Neutrophil (primary cell): ENCODE results near the gene TPSG1.

Source experiments
- H3K27ac ChIP-seq: fragments of 200-600 bp; sonication (generic); 2 replicates; pipeline ENCODE4 v1.5.1; 2016; ENCODE audit warnings: mild to moderate bottlenecking, moderate library complexity
- H3K27me3 ChIP-seq: fragments of 200-600 bp; sonication (generic); 2 replicates; pipeline ENCODE4 v1.6.0; 2016; ENCODE audit warnings: mild to moderate bottlenecking
- H3K36me3 ChIP-seq: fragments of 200-600 bp; sonication (generic); 2 replicates; pipeline ENCODE4 v1.5.1; 2017
- H3K4me1 ChIP-seq, 2 experiments: fragments of 200-600 bp in 1 of 2; sonication (generic) in 1 of 2; 1 replicate in 1 of 2; 2 replicates in 1 of 2; pipeline versions ENCODE4 v1.5.1 to v1.6.1; 2013 to 2016; ENCODE audit warnings: low read depth in 1 of 2, low read length in 1 of 2, mild to moderate bottlenecking in 1 of 2, moderate library complexity in 1 of 2; ENCODE audit not compliant: control insufficient read depth in 1 of 2, insufficient read depth in 1 of 2
- H3K4me3 ChIP-seq, 2 experiments: fragments of 200-600 bp in 1 of 2; sonication (generic) in 1 of 2; 1 replicate in 1 of 2; 2 replicates in 1 of 2; pipeline ENCODE4 v1.5.1; 2013 to 2016; ENCODE audit warnings: low read depth in 1 of 2, low read length in 1 of 2, mild to moderate bottlenecking in 1 of 2, moderate library complexity in 1 of 2
- H3K9me3 ChIP-seq: fragments of 200-600 bp; sonication (generic); 2 replicates; pipeline ENCODE4 v1.5.1; 2016
- CTCF ChIP-seq: fragments of 200-600 bp; sonication (generic); IDR thresholded peaks from 2 replicates; pipeline ENCODE4 v1.5.1; 2016; ENCODE audit warnings: antibody characterized with exemption

Gene TPSG1

GRCh38 chr16:1175566-1176279 lies 49.3 kb downstream of the TPSG1 start:
- no peak overlapping the region for H3K4me3 ChIP-seq
- H3K9me3 ChIP-seq: no peaks in the 10 kb centered on the region
- no peaks in the 10 kb centered on the region for H3K27me3 ChIP-seq
- TF ChIP-seq CTCF: no peak
- no peaks in the 10 kb centered on the region for H3K4me1 ChIP-seq
- H3K36me3 ChIP-seq: no peaks in the 10 kb centered on the region
- H3K27ac ChIP-seq: no peak overlapping the region

DNA sequence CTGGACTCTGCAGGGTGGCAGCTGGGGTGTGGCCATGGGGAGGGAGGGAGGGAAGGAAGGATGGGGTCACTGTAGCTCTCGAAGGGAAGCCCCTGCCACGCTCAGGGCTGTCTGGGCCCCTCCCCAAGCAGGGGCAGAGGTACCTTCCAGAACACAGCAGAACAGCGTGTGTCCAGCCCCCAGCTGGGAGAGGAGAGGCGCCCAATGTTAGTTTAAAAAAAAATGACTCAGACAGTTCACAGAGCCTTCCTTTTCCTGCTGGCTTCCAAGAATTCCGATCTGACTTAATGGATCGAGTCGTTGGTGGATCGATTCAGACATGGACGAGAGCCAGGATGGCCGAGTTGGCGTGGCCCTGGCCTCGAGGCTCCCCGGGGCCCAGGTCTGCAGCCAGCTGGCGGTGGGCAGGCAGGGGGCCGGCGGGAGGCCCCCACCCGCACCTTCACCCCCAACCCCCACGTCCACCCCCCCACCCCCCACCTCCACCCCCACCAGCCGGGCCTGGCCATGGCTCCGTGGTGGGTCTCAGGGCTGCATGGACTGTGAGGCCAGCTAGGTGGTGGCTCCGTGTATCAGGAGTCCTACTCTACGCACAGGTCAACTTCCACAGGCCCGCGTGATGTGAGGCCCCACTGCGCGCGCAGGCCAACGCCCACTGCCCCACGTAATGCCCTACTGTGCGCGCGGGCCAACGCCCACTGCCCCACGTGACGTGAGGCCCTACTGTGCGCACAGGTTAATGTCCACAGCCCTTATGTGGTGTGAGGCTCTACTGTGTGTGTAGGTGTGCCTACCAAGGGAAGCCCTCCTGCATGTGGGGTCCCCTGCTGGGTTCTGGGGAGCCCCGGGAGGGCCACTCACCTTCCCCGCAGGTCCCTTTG lies 50.4 kb downstream of the TPSG1 start:
- H3K4me1 ChIP-seq: no peaks in the 10 kb centered on the region
- no peaks in the 10 kb centered on the region for H3K27me3 ChIP-seq
- no peaks in the 10 kb centered on the region for H3K9me3 ChIP-seq
- no peak overlapping the region for H3K27ac ChIP-seq
- no peak for TF ChIP-seq CTCF
- H3K4me3 ChIP-seq: no peak overlapping the region
- H3K36me3 ChIP-seq: no peaks in the 10 kb centered on the region

- TF ChIP-seq CTCF: no peak
- Histone ChIP-seq H3K36me3 (no peaks in the 10 kb centered on the region), H3K4me1 (no peaks in the 10 kb centered on the region), H3K27ac (no peak overlapping the region), H3K9me3 (no peaks in the 10 kb centered on the region), H3K27me3 (no peaks in the 10 kb centered on the region), H3K4me3 (no peak overlapping the region)
These were observed 51.1 kb downstream of the TPSG1 start for GRCh38 chr16:1173788-1174451.

GRCh38 chr16:1172651-1173050 lies 52.4 kb downstream of the TPSG1 start:
- no peak overlapping the region for H3K27ac ChIP-seq
- no peaks in the 10 kb centered on the region for H3K9me3 ChIP-seq
- no peaks in the 10 kb centered on the region for H3K4me1 ChIP-seq
- no peaks in the 10 kb centered on the region for H3K27me3 ChIP-seq
- H3K4me3 ChIP-seq: no peak overlapping the region
- H3K36me3 ChIP-seq: no peaks in the 10 kb centered on the region
- no peak for TF ChIP-seq CTCF

- no peak overlapping the region for H3K4me3 ChIP-seq
- no peaks in the 10 kb centered on the region for H3K36me3 ChIP-seq
- no peaks in the 10 kb centered on the region for H3K4me1 ChIP-seq
- H3K27ac ChIP-seq: no peak overlapping the region
- no peaks in the 10 kb centered on the region for H3K9me3 ChIP-seq
- TF ChIP-seq CTCF: no peak
- H3K27me3 ChIP-seq: no peaks in the 10 kb centered on the region
These were observed 53.1 kb downstream of the TPSG1 start for GRCh38 chr16:1171854-1172428.
